Astrocyte (in vitro differentiated cells and primary cell): ENCODE data around the gene CCDC8. TPM values are rescaled to one million over a fixed set of nuclear protein-coding genes. Genes with fewer than 3 reads are reported as not detected.

Source experiments
- DNase-seq: peaks from one replicate; pipeline ENCODE4 v3.0.0-alpha.2; 2010; ENCODE audit warnings: low read depth
- FAIRE-seq: peaks from 2 replicates; lab custom pipeline; 2011; peaks lifted over from hg19 to GRCh38; lab: Jason Lieb, UNC
- H2AFZ ChIP-seq: 2 replicates; pipeline ENCODE4 v1.6.0; 2012; ENCODE audit warnings: low read depth, low read length, inconsistent platforms
- H3K27ac ChIP-seq: 2 replicates; pipeline ENCODE4 v1.5.1; 2011; ENCODE audit warnings: low read depth, low read length, inconsistent platforms
- H3K27me3 ChIP-seq: 2 replicates; pipeline ENCODE4 v1.6.0; 2011; ENCODE audit warnings: low read length, inconsistent platforms; ENCODE audit not compliant: insufficient read depth
- H3K36me3 ChIP-seq: 2 replicates; pipeline ENCODE4 v1.5.1; 2011; ENCODE audit warnings: low read length, inconsistent platforms; ENCODE audit not compliant: insufficient read depth
- H3K4me1 ChIP-seq: 2 replicates; pipeline ENCODE4 v1.5.1; 2011; ENCODE audit warnings: low read length, inconsistent platforms; ENCODE audit not compliant: insufficient read depth
- H3K4me2 ChIP-seq: 2 replicates; pipeline ENCODE4 v1.6.0; 2012; ENCODE audit warnings: low read length, inconsistent platforms
- H3K4me3 ChIP-seq: 2 replicates; pipeline ENCODE4 v1.5.1; 2011; ENCODE audit warnings: low read depth, mild to moderate bottlenecking, low read length, inconsistent platforms; ENCODE audit not compliant: insufficient read depth
- H3K79me2 ChIP-seq: 2 replicates; pipeline ENCODE4 v1.6.0; 2012; ENCODE audit warnings: mild to moderate bottlenecking, low read length, inconsistent platforms; ENCODE audit not compliant: insufficient read depth
- H3K9ac ChIP-seq: 2 replicates; pipeline ENCODE4 v1.6.0; 2012; ENCODE audit warnings: mild to moderate bottlenecking, low read length, inconsistent platforms
- H3K9me3 ChIP-seq: 2 replicates; pipeline ENCODE4 v1.5.1; 2012; ENCODE audit warnings: low read depth, mild to moderate bottlenecking, low read length, inconsistent platforms; ENCODE audit not compliant: insufficient read depth
- H4K20me1 ChIP-seq: 2 replicates; pipeline ENCODE4 v1.6.0; 2012; ENCODE audit warnings: low read length, inconsistent platforms; ENCODE audit not compliant: insufficient read depth
- H3K27ac Mint-ChIP-seq: one replicate; pipeline ENCODE4 v1.8.0; 2021; ENCODE audit warnings: mild to moderate bottlenecking, mixed read lengths; ENCODE audit not compliant: unreplicated experiment
- H3K27me3 Mint-ChIP-seq: one replicate; pipeline ENCODE4 v1.8.0; 2021; ENCODE audit warnings: low read depth, mixed read lengths; ENCODE audit not compliant: unreplicated experiment
- H3K36me3 Mint-ChIP-seq: one replicate; pipeline ENCODE4 v1.8.0; 2021; ENCODE audit warnings: low read depth, mixed read lengths; ENCODE audit not compliant: unreplicated experiment
- H3K4me1 Mint-ChIP-seq: one replicate; pipeline ENCODE4 v1.8.0; 2021; ENCODE audit warnings: low read depth, mixed read lengths; ENCODE audit not compliant: unreplicated experiment
- H3K4me3 Mint-ChIP-seq: one replicate; pipeline ENCODE4 v1.8.0; 2021; ENCODE audit warnings: mild to moderate bottlenecking, moderate library complexity, mixed read lengths; ENCODE audit not compliant: unreplicated experiment
- H3K9me3 Mint-ChIP-seq: one replicate; pipeline ENCODE4 v1.8.0; 2021; ENCODE audit warnings: mild to moderate bottlenecking, mixed read lengths; ENCODE audit not compliant: unreplicated experiment
- CTCF ChIP-seq: IDR thresholded peaks from 2 replicates; pipeline ENCODE4 v1.5.1; 2011; ENCODE audit warnings: low read depth, mild to moderate bottlenecking, inconsistent platforms, low read length, moderate library complexity; ENCODE audit not compliant: insufficient read depth
- EZH2 ChIP-seq: IDR thresholded peaks from 2 replicates; pipeline ENCODE4 v1.6.1; 2012; ENCODE audit warnings: mild to moderate bottlenecking, low read length, inconsistent platforms; ENCODE audit not compliant: insufficient read depth
- total RNA-seq: library from RNA; stranded (reverse); gene quantifications from 2 replicates; pipeline ENCODE4 v1.2.1, GENCODE V29; 2021

CCDC8 gene
- total RNA-seq, 1 donor from 2014 or later = 35.5 TPM

GRCh38 chr19:46393456-46394401 lies 19.6 kb downstream of the CCDC8 start:
- Mint-ChIP-seq H3K4me3 (no peak overlapping the region), H3K4me1 (peaks cover 6% of the 10 kb centered on the region), H3K36me3 (peaks cover 24% of the 10 kb centered on the region), H3K27me3 (no peaks in the 10 kb centered on the region), H3K27ac (no peak overlapping the region), H3K9me3 (no peaks in the 10 kb centered on the region)
- Histone ChIP-seq H3K4me2 (no peak overlapping the region), H4K20me1 (no peaks in the 10 kb centered on the region), H3K27me3 (no peaks in the 10 kb centered on the region), H3K9ac (no peak overlapping the region), H2AFZ (no peak overlapping the region), H3K27ac (no peak overlapping the region), H3K79me2 (no peaks in the 10 kb centered on the region), H3K4me1 (peaks cover 5% of the 10 kb centered on the region), H3K4me3 (no peak overlapping the region), H3K36me3 (peaks cover 9% of the 10 kb centered on the region), H3K9me3 (peaks cover 5% of the 10 kb centered on the region)
- DNase-seq (no peak), FAIRE-seq (no peak)
- no peak for TF ChIP-seq CTCF
- no peak for TF ChIP-seq EZH2

GRCh38 chr19:46392837-46393236 lies 20.5 kb downstream of the CCDC8 start:
- no peak overlapping the region for H3K9ac ChIP-seq
- no peaks in the 10 kb centered on the region for H3K27me3 Mint-ChIP-seq
- peaks cover 5% of the 10 kb centered on the region for H3K4me1 ChIP-seq
- peaks cover 32% of the 10 kb centered on the region for H3K36me3 Mint-ChIP-seq
- no peak for DNase-seq
- H2AFZ ChIP-seq = no peak overlapping the region
- peak overlapping the region; percentile 4 for H3K27ac Mint-ChIP-seq
- H4K20me1 ChIP-seq = no peaks in the 10 kb centered on the region
- FAIRE-seq = no peak
- no peak overlapping the region for H3K4me2 ChIP-seq
- no peak overlapping the region for H3K4me3 ChIP-seq
- peaks cover 6% of the 10 kb centered on the region for H3K4me1 Mint-ChIP-seq
- peaks cover 5% of the 10 kb centered on the region for H3K9me3 ChIP-seq
- TF ChIP-seq CTCF (no peak), EZH2 (no peak)
- no peak overlapping the region for H3K27ac ChIP-seq
- no peak overlapping the region for H3K4me3 Mint-ChIP-seq
- peaks cover 9% of the 10 kb centered on the region for H3K36me3 ChIP-seq
- H3K9me3 Mint-ChIP-seq = no peaks in the 10 kb centered on the region
- no peaks in the 10 kb centered on the region for H3K27me3 ChIP-seq
- H3K79me2 ChIP-seq = no peaks in the 10 kb centered on the region
